Choroid plexus epithelial cell (primary cell): Measurements from ENCODE around the gene PREX1.

Experiments used
- DNase-seq: peaks from one replicate; pipeline ENCODE4 v3.0.0-alpha.2; 2010; ENCODE audit warnings: low read depth
- H3K4me3 ChIP-seq: 2 replicates; pipeline ENCODE4 v1.5.1; 2011; ENCODE audit warnings: low read depth, mild to moderate bottlenecking, control low read depth, low read length, moderate library complexity
- TF ChIP-seq, protein P1 (sequence below): conservative IDR thresholded peaks from 2 replicates; pipeline ENCODE4 v1.5.1; 2011; ENCODE audit warnings: low read depth, mild to moderate bottlenecking, control low read depth, inconsistent platforms, low read length, moderate library complexity

The PREX1 gene

DNA sequence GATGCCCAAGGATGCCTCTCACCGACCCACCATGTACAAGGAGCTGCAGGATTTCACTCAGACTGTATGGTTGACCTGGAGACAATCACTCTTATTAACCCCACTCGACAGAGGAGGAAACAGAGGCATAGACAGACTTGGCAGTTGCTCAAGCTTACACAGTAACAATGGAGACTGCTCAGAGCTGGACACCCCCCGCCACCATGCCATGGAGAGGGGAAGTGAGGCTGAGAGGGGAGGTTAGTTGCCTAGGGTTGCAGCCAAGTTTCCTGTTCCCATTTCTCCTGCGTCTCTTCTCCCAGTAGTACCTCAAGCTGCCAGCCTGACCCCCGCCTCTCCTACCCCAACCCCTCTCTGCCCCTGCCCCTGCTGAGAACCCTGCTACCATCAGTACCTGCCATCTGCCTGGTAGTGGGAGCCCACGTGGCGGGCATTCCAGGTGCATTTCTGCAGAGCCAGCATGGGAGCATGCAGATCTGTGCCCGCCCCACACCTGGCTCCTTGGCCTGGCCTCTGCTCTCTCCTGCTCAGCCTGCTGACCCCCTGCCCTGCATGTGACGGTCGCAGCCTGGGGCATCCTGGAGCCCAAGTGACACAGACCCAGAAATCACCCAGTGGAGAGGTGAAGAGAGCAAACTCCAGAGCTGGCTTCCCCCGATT lies 157.7 kb downstream of the PREX1 start:
- no peak for DNase-seq
- H3K4me3 ChIP-seq, result no peak overlapping the region
- TF ChIP-seq, protein P1, sequence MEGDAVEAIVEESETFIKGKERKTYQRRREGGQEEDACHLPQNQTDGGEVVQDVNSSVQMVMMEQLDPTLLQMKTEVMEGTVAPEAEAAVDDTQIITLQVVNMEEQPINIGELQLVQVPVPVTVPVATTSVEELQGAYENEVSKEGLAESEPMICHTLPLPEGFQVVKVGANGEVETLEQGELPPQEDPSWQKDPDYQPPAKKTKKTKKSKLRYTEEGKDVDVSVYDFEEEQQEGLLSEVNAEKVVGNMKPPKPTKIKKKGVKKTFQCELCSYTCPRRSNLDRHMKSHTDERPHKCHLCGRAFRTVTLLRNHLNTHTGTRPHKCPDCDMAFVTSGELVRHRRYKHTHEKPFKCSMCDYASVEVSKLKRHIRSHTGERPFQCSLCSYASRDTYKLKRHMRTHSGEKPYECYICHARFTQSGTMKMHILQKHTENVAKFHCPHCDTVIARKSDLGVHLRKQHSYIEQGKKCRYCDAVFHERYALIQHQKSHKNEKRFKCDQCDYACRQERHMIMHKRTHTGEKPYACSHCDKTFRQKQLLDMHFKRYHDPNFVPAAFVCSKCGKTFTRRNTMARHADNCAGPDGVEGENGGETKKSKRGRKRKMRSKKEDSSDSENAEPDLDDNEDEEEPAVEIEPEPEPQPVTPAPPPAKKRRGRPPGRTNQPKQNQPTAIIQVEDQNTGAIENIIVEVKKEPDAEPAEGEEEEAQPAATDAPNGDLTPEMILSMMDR, result no peak

- H3K4me3 ChIP-seq, result no peak overlapping the region
- peak; percentile 49 for DNase-seq
- TF ChIP-seq, protein P1, result no peak
These were observed 159.3 kb downstream of the PREX1 start for GRCh38 chr20:48668451-48668946.

- H3K4me3 ChIP-seq, result no peak overlapping the region
- TF ChIP-seq, protein P1, result no peak
- peak; percentile 37 for DNase-seq
These were observed 159.8 kb downstream of the PREX1 start for GRCh38 chr20:48667889-48668413.

- H3K4me3 ChIP-seq, result no peak overlapping the region
- TF ChIP-seq, protein P1, result no peak
- no peak for DNase-seq
These were observed 160.3 kb downstream of the PREX1 start for GRCh38 chr20:48667481-48667880.

- DNase-seq, result no peak
- TF ChIP-seq, protein P1, result no peak
- H3K4me3 ChIP-seq, result no peak overlapping the region
These were observed 162.0 kb downstream of the PREX1 start for GRCh38 chr20:48665785-48666184.

DNA sequence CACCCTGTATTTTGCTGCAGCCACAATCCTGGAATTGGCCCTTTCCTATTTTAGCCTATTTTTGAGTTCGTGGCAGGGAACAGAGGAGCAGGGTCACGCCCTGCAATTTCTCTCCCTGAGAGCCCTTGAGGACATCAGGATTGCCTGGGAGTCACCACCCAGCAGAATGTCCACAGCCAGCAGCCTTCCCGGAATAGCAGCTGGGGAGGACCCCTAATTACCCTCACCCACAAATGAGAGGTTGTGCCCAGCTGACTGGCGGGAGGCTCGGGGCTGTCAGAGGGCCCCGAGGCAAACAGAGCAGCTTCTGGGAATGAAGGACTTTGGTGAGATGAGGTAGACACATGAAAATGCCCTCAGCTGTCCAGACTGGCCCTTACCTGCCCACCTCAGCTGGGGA lies 165.1 kb downstream of the PREX1 start:
- no peak for DNase-seq
- H3K4me3 ChIP-seq, result no peak overlapping the region
- TF ChIP-seq, protein P1, result no peak
